GM18907 (cell line): ENCODE measurements around the gene TMEM43.
"Not testable (repeated sequence)": the region's sequence is repeated elsewhere in the genome, so short reads cannot be mapped to it uniquely, and the experiment has no call there.

ENCODE experiments used
- ATAC-seq: cut with Tn5 transposase; IDR thresholded peaks from one replicate; pipeline ENCODE4 v1.9.1; 2021; ENCODE audit warnings: mild to moderate bottlenecking, moderate library complexity; ENCODE audit not compliant: unreplicated experiment

Gene TMEM43

GRCh38 chr3:14120921-14121448, 3.9 kb upstream of the TMEM43 start:
- ATAC-seq, result not testable (repeated sequence)

GRCh38 chr3:14121859-14122258, 3.0 kb upstream of the TMEM43 start:
- no peak for ATAC-seq

GRCh38 chr3:14122301-14122700, 2.6 kb upstream of the TMEM43 start:
- ATAC-seq, result no peak

GRCh38 chr3:14123308-14124222, 1.3 kb upstream of the TMEM43 start:
- no peak for ATAC-seq

GRCh38 chr3:14124223-14124614, 633 bp upstream of the TMEM43 start:
- peak; percentile 51 for ATAC-seq

GRCh38 chr3:14125193-14126016, 553 bp downstream of the TMEM43 start:
- peak; percentile 37 for ATAC-seq

GRCh38 chr3:14126017-14126886, 1.4 kb downstream of the TMEM43 start:
- ATAC-seq, result no peak

- ATAC-seq, result no peak
Observed at GRCh38 chr3:14126887-14127505, 2.1 kb downstream of the TMEM43 start.

GRCh38 chr3:14127516-14128161, 2.8 kb downstream of the TMEM43 start:
- ATAC-seq, result no peak

GRCh38 chr3:14128724-14129123, 3.9 kb downstream of the TMEM43 start:
- no peak for ATAC-seq

GRCh38 chr3:14129296-14129695, 4.4 kb downstream of the TMEM43 start:
- no peak for ATAC-seq

- ATAC-seq, result no peak
Observed at GRCh38 chr3:14130230-14130629, 5.4 kb downstream of the TMEM43 start.

- ATAC-seq, result no peak
Observed at GRCh38 chr3:14130707-14131106, 5.9 kb downstream of the TMEM43 start.

- ATAC-seq, result no peak
Observed at GRCh38 chr3:14131134-14131533, 6.3 kb downstream of the TMEM43 start.

- ATAC-seq, result no peak
Observed at GRCh38 chr3:14132120-14132519, 7.3 kb downstream of the TMEM43 start.

GRCh38 chr3:14132689-14133088, 7.8 kb downstream of the TMEM43 start:
- no peak for ATAC-seq

GRCh38 chr3:14133188-14133800, 8.4 kb downstream of the TMEM43 start:
- no peak for ATAC-seq

GRCh38 chr3:14133876-14134275, 9.0 kb downstream of the TMEM43 start:
- ATAC-seq, result no peak

GRCh38 chr3:14134291-14134690, 9.4 kb downstream of the TMEM43 start:
- no peak for ATAC-seq
